ENCODE results near the gene FASTKD2.

The FASTKD2 gene

GRCh38 chr2:206840999-206841398, 75.6 kb downstream of the FASTKD2 start:
- DNase-seq, result no peak

Data from NCI-H526 treated with DMSO at 0.1 percent for 48 hours (cell line).